ENCODE data around the gene VCAN.

- TF ChIP-seq HDAC2 (IDR thresholded peaks at IDR 0.05) (no peak), USF2 (IDR thresholded peaks at IDR 0.05) (no peak), ZFP36 (IDR thresholded peaks at IDR 0.05; ENCODE audit: borderline replicate concordance, partially characterized antibody) (no peak), POLR2A (IDR thresholded peaks at IDR 0.05; ENCODE audit: low read length) (no peak), MAX (IDR thresholded peaks at IDR 0.05) (no peak), CBX2 (IDR thresholded peaks at IDR 0.05; ENCODE audit: borderline replicate concordance, low read depth) (no peak), CTCF (IDR thresholded peaks at IDR 0.05) (no peak), CHD2 (IDR thresholded peaks at IDR 0.05; ENCODE audit: low read length, partially characterized antibody) (no peak), TP53 (CRISPR knock-in tag; IDR thresholded peaks at IDR 0.05) (no peak), EP300 (IDR thresholded peaks at IDR 0.05) (peak; percentile 58 to 74; a peak in 2 of 5 replicates), ESRRA (IDR thresholded peaks at IDR 0.05; ENCODE audit: borderline replicate concordance, low read length) (no peak), JUN (IDR thresholded peaks at IDR 0.05) (peak; percentile 61 to 69; a peak in 2 of 5 replicates), HOXB13 (CRISPR knock-in tag; IDR thresholded peaks at IDR 0.05; ENCODE audit: low read depth) (no peak), KDM1A (IDR thresholded peaks at IDR 0.05; ENCODE audit: low read depth) (no peak)
These were observed 105.6 kb downstream of the VCAN start for GRCh38 chr5:83577036-83577636.
